ENCODE measurements around the gene HINT2.

Gene HINT2

GRCh38 chr9:35795695-35796094 lies 19.1 kb downstream of the HINT2 start:
- Histone ChIP-seq H3K9me3 (ENCODE audit: low read length) (no peaks in the 10 kb centered on the region), H3K36me3 (ENCODE audit: insufficient read depth, low read length) (no peaks in the 10 kb centered on the region), H3K27me3 (ENCODE audit: insufficient read depth, low read length) (peaks cover 9% of the 10 kb centered on the region), H3K4me1 (ENCODE audit: insufficient read depth, low read length) (no peaks in the 10 kb centered on the region), H3K4me3 (ENCODE audit: low read length) (no peak overlapping the region), H2AFZ (ENCODE audit: low read depth, low read length) (no peak overlapping the region)

- Histone ChIP-seq H3K27me3 (ENCODE audit: insufficient read depth, low read length) (peaks cover 6% of the 10 kb centered on the region), H3K4me1 (ENCODE audit: insufficient read depth, low read length) (peaks cover 7% of the 10 kb centered on the region), H3K36me3 (ENCODE audit: insufficient read depth, low read length) (no peaks in the 10 kb centered on the region), H2AFZ (ENCODE audit: low read depth, low read length) (no peak overlapping the region), H3K9me3 (ENCODE audit: low read length) (no peaks in the 10 kb centered on the region), H3K4me3 (ENCODE audit: low read length) (no peak overlapping the region)
Measured at GRCh38 chr9:35793461-35793860, 21.4 kb downstream of the HINT2 start.

- Histone ChIP-seq H3K4me3 (ENCODE audit: low read length) (no peak overlapping the region), H3K36me3 (ENCODE audit: insufficient read depth, low read length) (no peaks in the 10 kb centered on the region), H3K27me3 (ENCODE audit: insufficient read depth, low read length) (peaks cover 6% of the 10 kb centered on the region), H3K9me3 (ENCODE audit: low read length) (no peaks in the 10 kb centered on the region), H3K4me1 (ENCODE audit: insufficient read depth, low read length) (peaks cover 7% of the 10 kb centered on the region), H2AFZ (ENCODE audit: low read depth, low read length) (no peak overlapping the region)
Measured at GRCh38 chr9:35792826-35793225, 22.0 kb downstream of the HINT2 start.

GRCh38 chr9:35792024-35792813 lies 22.6 kb downstream of the HINT2 start:
- Histone ChIP-seq H3K36me3 (ENCODE audit: insufficient read depth, low read length) (no peaks in the 10 kb centered on the region), H3K27me3 (ENCODE audit: insufficient read depth, low read length) (peaks cover 6% of the 10 kb centered on the region), H3K4me3 (ENCODE audit: low read length) (no peak overlapping the region), H3K9me3 (ENCODE audit: low read length) (no peaks in the 10 kb centered on the region), H3K4me1 (ENCODE audit: insufficient read depth, low read length) (peaks cover 7% of the 10 kb centered on the region), H2AFZ (ENCODE audit: low read depth, low read length) (no peak overlapping the region)

GRCh38 chr9:35791297-35791921 lies 23.4 kb downstream of the HINT2 start, which contains the start of gene NPR2:
Gene NPR2 (plus strand): TSS chr9:35791591. CDS start chr9:35792409, 818 bp downstream.
- Histone ChIP-seq H3K36me3 (ENCODE audit: insufficient read depth, low read length) (no peaks in the 10 kb centered on the region), H3K4me1 (ENCODE audit: insufficient read depth, low read length) (peaks cover 7% of the 10 kb centered on the region), H2AFZ (ENCODE audit: low read depth, low read length) (peak within 1 kb of the TSS; percentile 10), H3K9me3 (ENCODE audit: low read length) (no peaks in the 10 kb centered on the region), H3K4me3 (ENCODE audit: low read length) (no peak within 1 kb of the TSS), H3K27me3 (ENCODE audit: insufficient read depth, low read length) (peaks cover 3% of the 10 kb centered on the region)

- Histone ChIP-seq H3K27me3 (ENCODE audit: insufficient read depth, low read length) (peaks cover 3% of the 10 kb centered on the region), H3K4me1 (ENCODE audit: insufficient read depth, low read length) (peaks cover 7% of the 10 kb centered on the region), H2AFZ (ENCODE audit: low read depth, low read length) (peak overlapping the region; percentile 10), H3K9me3 (ENCODE audit: low read length) (no peaks in the 10 kb centered on the region), H3K36me3 (ENCODE audit: insufficient read depth, low read length) (no peaks in the 10 kb centered on the region), H3K4me3 (ENCODE audit: low read length) (no peak overlapping the region)
Measured at GRCh38 chr9:35790385-35791296, 24.2 kb downstream of the HINT2 start.

- Histone ChIP-seq H2AFZ (ENCODE audit: low read depth, low read length) (no peak overlapping the region), H3K4me1 (ENCODE audit: insufficient read depth, low read length) (peaks cover 7% of the 10 kb centered on the region), H3K4me3 (ENCODE audit: low read length) (no peak overlapping the region), H3K27me3 (ENCODE audit: insufficient read depth, low read length) (peaks cover 3% of the 10 kb centered on the region), H3K9me3 (ENCODE audit: low read length) (no peaks in the 10 kb centered on the region), H3K36me3 (ENCODE audit: insufficient read depth, low read length) (no peaks in the 10 kb centered on the region)
Measured at GRCh38 chr9:35790025-35790384, 24.8 kb downstream of the HINT2 start.

GRCh38 chr9:35789541-35789940 lies 25.3 kb downstream of the HINT2 start:
- Histone ChIP-seq H3K36me3 (ENCODE audit: insufficient read depth, low read length) (no peaks in the 10 kb centered on the region), H2AFZ (ENCODE audit: low read depth, low read length) (no peak overlapping the region), H3K27me3 (ENCODE audit: insufficient read depth, low read length) (peaks cover 3% of the 10 kb centered on the region), H3K4me3 (ENCODE audit: low read length) (no peak overlapping the region), H3K4me1 (ENCODE audit: insufficient read depth, low read length) (peaks cover 7% of the 10 kb centered on the region), H3K9me3 (ENCODE audit: low read length) (no peaks in the 10 kb centered on the region)

- no peaks in the 10 kb centered on the region for H3K9me3 ChIP-seq (ENCODE audit: low read length)
- H3K27me3 ChIP-seq (ENCODE audit: insufficient read depth, low read length), result no peaks in the 10 kb centered on the region
- H3K36me3 ChIP-seq (ENCODE audit: insufficient read depth, low read length), result no peaks in the 10 kb centered on the region
- H2AFZ ChIP-seq (ENCODE audit: low read depth, low read length), result no peak overlapping the region
- H3K4me3 ChIP-seq (ENCODE audit: low read length), result no peak overlapping the region
- H3K4me1 ChIP-seq (ENCODE audit: insufficient read depth, low read length), result no peaks in the 10 kb centered on the region
Measured at GRCh38 chr9:35783418-35783817, 31.4 kb downstream of the HINT2 start.

GRCh38 chr9:35781066-35781465 lies 33.8 kb downstream of the HINT2 start:
- Histone ChIP-seq H3K4me1 (ENCODE audit: insufficient read depth, low read length) (peaks cover under 1% of the 10 kb centered on the region), H3K36me3 (ENCODE audit: insufficient read depth, low read length) (no peaks in the 10 kb centered on the region), H3K9me3 (ENCODE audit: low read length) (no peaks in the 10 kb centered on the region), H3K27me3 (ENCODE audit: insufficient read depth, low read length) (no peaks in the 10 kb centered on the region), H3K4me3 (ENCODE audit: low read length) (no peak overlapping the region), H2AFZ (ENCODE audit: low read depth, low read length) (no peak overlapping the region)

GRCh38 chr9:35778496-35778895 lies 36.3 kb downstream of the HINT2 start:
- no peaks in the 10 kb centered on the region for H3K27me3 ChIP-seq (ENCODE audit: insufficient read depth, low read length)
- H3K9me3 ChIP-seq (ENCODE audit: low read length), result no peaks in the 10 kb centered on the region
- no peaks in the 10 kb centered on the region for H3K36me3 ChIP-seq (ENCODE audit: insufficient read depth, low read length)
- no peak overlapping the region for H3K4me3 ChIP-seq (ENCODE audit: low read length)
- peaks cover 4% of the 10 kb centered on the region for H3K4me1 ChIP-seq (ENCODE audit: insufficient read depth, low read length)
- no peak overlapping the region for H2AFZ ChIP-seq (ENCODE audit: low read depth, low read length)

GRCh38 chr9:35776018-35776417 lies 38.8 kb downstream of the HINT2 start:
- Histone ChIP-seq H2AFZ (ENCODE audit: low read depth, low read length) (peak overlapping the region; percentile 32), H3K27me3 (ENCODE audit: insufficient read depth, low read length) (no peaks in the 10 kb centered on the region), H3K36me3 (ENCODE audit: insufficient read depth, low read length) (no peaks in the 10 kb centered on the region), H3K4me1 (ENCODE audit: insufficient read depth, low read length) (peaks cover 4% of the 10 kb centered on the region), H3K4me3 (ENCODE audit: low read length) (no peak overlapping the region), H3K9me3 (ENCODE audit: low read length) (no peaks in the 10 kb centered on the region)
